Loucy (cell line): ENCODE data around the gene OR8A1.

Experiments
- H2AFZ ChIP-seq: fragments of 200-600 bp; sonication (generic); 2 replicates; pipeline ENCODE4 v1.6.0; 2016; ENCODE audit warnings: antibody characterized with exemption, mild to moderate bottlenecking, low read length, moderate library complexity
- H3F3A ChIP-seq: fragments of 200-600 bp; 2 replicates; pipeline ENCODE4 v1.6.0; 2016; ENCODE audit warnings: antibody characterized with exemption, low read depth, mild to moderate bottlenecking
- H3K27me3 ChIP-seq: fragments of 200-600 bp; sonication (generic); 2 replicates; pipeline ENCODE4 v1.6.1; 2014; ENCODE audit warnings: low read length, mild to moderate bottlenecking; ENCODE audit not compliant: insufficient read depth, poor library complexity, severe bottlenecking
- H3K36me3 ChIP-seq: fragments of 200-600 bp; sonication (generic); 2 replicates; pipeline ENCODE4 v1.6.1; 2016; ENCODE audit warnings: low read length; ENCODE audit not compliant: insufficient read depth
- H3K4me1 ChIP-seq: fragments of 200-600 bp; sonication (generic); 2 replicates; pipeline ENCODE4 v1.5.1; 2014; ENCODE audit warnings: low read length, mild to moderate bottlenecking; ENCODE audit not compliant: insufficient read depth, poor library complexity, severe bottlenecking
- H3K4me2 ChIP-seq: fragments of 200-600 bp; sonication (generic); 2 replicates; pipeline ENCODE4 v1.6.0; 2014; ENCODE audit warnings: antibody characterized with exemption, low read length, low read depth, mild to moderate bottlenecking; ENCODE audit not compliant: poor library complexity, severe bottlenecking
- H3K4me3 ChIP-seq: fragments of 200-600 bp; sonication (generic); 2 replicates; pipeline ENCODE4 v1.5.1; 2014; ENCODE audit warnings: low read length, mild to moderate bottlenecking, mixed read lengths; ENCODE audit not compliant: poor library complexity, severe bottlenecking
- H3K79me2 ChIP-seq: fragments of 200-600 bp; sonication (generic); 2 replicates; pipeline ENCODE4 v1.6.1; 2014; ENCODE audit warnings: low read length; ENCODE audit not compliant: insufficient read depth
- H3K9ac ChIP-seq: fragments of 200-600 bp; sonication (generic); 2 replicates; pipeline ENCODE4 v1.6.0; 2014; ENCODE audit warnings: mild to moderate bottlenecking, low read depth, low read length, moderate library complexity; ENCODE audit not compliant: poor library complexity, severe bottlenecking
- H3K9me2 ChIP-seq: fragments of 200-600 bp; sonication (generic); replicated peaks from 2 replicates; pipeline ENCODE4 v1.6.1; 2016; ENCODE audit warnings: low read depth, low read length, mixed read lengths
- H3K9me3 ChIP-seq: fragments of 200-600 bp; sonication (generic); 2 replicates; pipeline ENCODE4 v1.6.1; 2014; ENCODE audit warnings: mild to moderate bottlenecking, antibody characterized with exemption, low read length, low read depth; ENCODE audit not compliant: insufficient read depth
- H4K20me1 ChIP-seq: fragments of 200-600 bp; sonication (generic); 2 replicates; pipeline ENCODE4 v1.6.0; 2014; ENCODE audit warnings: antibody characterized with exemption, low read length, mild to moderate bottlenecking; ENCODE audit not compliant: insufficient read depth, poor library complexity, severe bottlenecking
- EZH2phosphoT487 ChIP-seq: fragments of 200-600 bp; IDR thresholded peaks from 2 replicates; pipeline ENCODE4 v1.6.1; 2018; ENCODE audit warnings: antibody characterized with exemption, mild to moderate bottlenecking, moderate library complexity, borderline replicate concordance
- TF ChIP-seq, protein P1 (sequence below): fragments of 200-600 bp; sonication (generic); conservative IDR thresholded peaks from 2 replicates; pipeline ENCODE4 v1.5.1; 2014; ENCODE audit warnings: mild to moderate bottlenecking, antibody characterized with exemption, low read length

OR8A1 gene

DNA sequence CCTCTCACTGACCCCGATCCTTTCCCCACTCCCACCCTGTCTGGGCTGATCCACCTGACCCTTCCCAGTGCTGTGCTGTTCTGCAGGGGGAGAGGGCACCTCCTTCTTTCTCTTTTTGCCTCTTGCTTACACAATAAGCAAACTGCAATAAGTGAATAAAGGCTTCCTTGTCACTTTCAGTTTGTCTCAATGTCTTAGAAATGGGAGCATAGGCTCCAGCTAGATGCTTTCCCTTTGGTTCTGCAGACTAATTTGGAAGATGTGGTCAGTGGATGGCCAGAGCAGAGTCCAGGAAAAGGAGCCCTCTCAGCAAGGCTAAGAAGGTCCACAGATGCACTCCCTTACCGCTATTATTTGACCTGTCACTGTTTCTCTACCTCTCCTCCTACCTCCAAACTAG lies 35.7 kb upstream of the OR8A1 start:
- Histone ChIP-seq H3F3A (no peaks in the 10 kb centered on the region), H3K79me2 (no peaks in the 10 kb centered on the region), H3K4me3 (no peak overlapping the region), H3K9me3 (no peaks in the 10 kb centered on the region), H2AFZ (no peak overlapping the region), H3K4me1 (no peaks in the 10 kb centered on the region), H3K9ac (no peak overlapping the region), H3K4me2 (no peak overlapping the region), H3K9me2 (no peaks in the 10 kb centered on the region), H3K27me3 (no peaks in the 10 kb centered on the region), H3K36me3 (no peaks in the 10 kb centered on the region), H4K20me1 (no peaks in the 10 kb centered on the region)
- TF ChIP-seq EZH2phosphoT487, result no peak
- TF ChIP-seq, protein P1, sequence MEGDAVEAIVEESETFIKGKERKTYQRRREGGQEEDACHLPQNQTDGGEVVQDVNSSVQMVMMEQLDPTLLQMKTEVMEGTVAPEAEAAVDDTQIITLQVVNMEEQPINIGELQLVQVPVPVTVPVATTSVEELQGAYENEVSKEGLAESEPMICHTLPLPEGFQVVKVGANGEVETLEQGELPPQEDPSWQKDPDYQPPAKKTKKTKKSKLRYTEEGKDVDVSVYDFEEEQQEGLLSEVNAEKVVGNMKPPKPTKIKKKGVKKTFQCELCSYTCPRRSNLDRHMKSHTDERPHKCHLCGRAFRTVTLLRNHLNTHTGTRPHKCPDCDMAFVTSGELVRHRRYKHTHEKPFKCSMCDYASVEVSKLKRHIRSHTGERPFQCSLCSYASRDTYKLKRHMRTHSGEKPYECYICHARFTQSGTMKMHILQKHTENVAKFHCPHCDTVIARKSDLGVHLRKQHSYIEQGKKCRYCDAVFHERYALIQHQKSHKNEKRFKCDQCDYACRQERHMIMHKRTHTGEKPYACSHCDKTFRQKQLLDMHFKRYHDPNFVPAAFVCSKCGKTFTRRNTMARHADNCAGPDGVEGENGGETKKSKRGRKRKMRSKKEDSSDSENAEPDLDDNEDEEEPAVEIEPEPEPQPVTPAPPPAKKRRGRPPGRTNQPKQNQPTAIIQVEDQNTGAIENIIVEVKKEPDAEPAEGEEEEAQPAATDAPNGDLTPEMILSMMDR, result no peak

DNA sequence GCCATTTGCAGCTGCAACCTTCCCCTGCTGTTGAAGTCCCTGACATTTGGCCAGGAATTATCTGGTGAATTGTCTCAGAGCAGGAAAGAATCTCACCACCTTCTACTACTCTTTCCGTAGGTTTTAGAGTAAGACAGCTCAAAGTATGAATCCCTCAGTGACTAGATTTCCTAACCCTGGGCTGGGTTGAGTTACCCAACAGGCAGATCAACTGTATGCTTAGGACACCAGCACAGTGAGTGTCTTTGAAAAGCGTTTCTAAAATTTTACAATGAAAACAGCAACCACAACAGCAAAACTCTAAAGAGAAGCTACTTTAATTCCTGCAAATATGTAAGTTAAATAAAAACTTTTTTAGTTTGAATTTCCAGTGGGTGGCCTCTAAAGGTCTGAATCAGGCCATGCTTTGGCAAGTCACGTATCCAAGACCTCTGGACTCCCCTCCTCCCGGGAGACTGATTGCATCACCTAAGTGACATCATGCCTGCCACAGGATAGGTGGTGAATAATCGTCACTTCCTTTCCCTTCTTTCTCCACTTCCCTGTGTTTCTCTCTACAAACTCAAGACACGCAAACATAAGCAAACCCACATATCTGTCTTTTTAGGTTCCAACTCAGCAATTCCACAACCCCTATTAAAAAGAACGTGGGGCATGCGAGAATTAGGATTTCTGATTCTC lies 34.1 kb upstream of the OR8A1 start:
- Histone ChIP-seq H3K27me3 (no peaks in the 10 kb centered on the region), H4K20me1 (no peaks in the 10 kb centered on the region), H3K4me1 (no peaks in the 10 kb centered on the region), H3K9me3 (no peaks in the 10 kb centered on the region), H3K79me2 (no peaks in the 10 kb centered on the region), H3K9me2 (no peaks in the 10 kb centered on the region), H3K36me3 (no peaks in the 10 kb centered on the region), H3K9ac (no peak overlapping the region), H2AFZ (no peak overlapping the region), H3K4me2 (no peak overlapping the region), H3F3A (no peaks in the 10 kb centered on the region), H3K4me3 (no peak overlapping the region)
- TF ChIP-seq, protein P1, result no peak
- no peak for TF ChIP-seq EZH2phosphoT487

DNA sequence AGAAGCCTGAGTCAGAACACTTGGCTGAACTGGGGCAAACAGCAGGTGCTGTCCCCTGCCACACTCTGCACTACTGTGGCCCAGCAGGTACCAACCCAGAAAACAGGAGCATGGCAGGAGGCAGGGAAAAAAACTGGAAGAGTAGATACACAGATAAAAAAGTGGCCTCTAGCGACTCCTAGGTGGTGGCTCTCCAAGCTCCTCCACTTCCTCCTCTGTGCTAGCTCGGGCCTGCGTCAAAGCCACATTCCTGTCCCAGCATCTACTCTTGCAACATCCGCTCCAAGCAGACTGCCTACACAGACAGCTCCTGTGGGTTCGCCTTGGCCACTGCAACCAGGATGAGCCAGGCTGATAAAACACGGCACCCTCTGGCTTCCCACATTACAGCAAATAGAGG lies 33.3 kb upstream of the OR8A1 start:
- Histone ChIP-seq H3K9me2 (no peaks in the 10 kb centered on the region), H3K79me2 (no peaks in the 10 kb centered on the region), H3K4me1 (no peaks in the 10 kb centered on the region), H3K36me3 (no peaks in the 10 kb centered on the region), H2AFZ (no peak overlapping the region), H3K27me3 (no peaks in the 10 kb centered on the region), H3K9me3 (no peaks in the 10 kb centered on the region), H3K9ac (no peak overlapping the region), H3F3A (no peaks in the 10 kb centered on the region), H3K4me3 (no peak overlapping the region), H3K4me2 (no peak overlapping the region), H4K20me1 (no peaks in the 10 kb centered on the region)
- TF ChIP-seq EZH2phosphoT487, result no peak
- TF ChIP-seq, protein P1, result no peak
